ENCODE data around the gene TAF11. TPM values are rescaled to one million over a fixed set of nuclear protein-coding genes. Genes with fewer than 3 reads are reported as not detected.

The TAF11 gene
- total RNA-seq, 1 donor from 2014 or later: 40.7 TPM

DNA sequence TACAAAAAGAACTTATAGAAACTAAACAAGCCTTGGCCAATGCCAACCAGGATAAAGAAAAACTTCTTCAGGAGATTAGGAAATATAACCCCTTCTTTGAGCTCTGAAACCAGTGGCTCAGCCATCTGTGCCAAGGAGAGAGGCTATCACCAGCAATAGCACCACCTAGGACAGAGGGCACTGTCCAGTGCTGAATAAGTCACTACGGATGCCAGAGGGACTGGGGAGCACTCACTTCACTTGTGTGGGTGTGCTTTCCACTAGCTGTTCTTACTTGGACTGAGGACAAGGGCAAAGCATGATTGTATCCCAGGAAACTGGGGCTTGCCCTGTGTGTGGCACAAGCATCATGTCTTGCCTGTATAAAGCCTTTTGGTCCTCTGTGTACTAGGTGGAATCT, 15.5 kb downstream of the TAF11 start:
- Mint-ChIP-seq H3K4me1 (ENCODE audit: unreplicated experiment) (no peaks in the 10 kb centered on the region), H3K27ac (no peak overlapping the region), H3K4me3 (no peak overlapping the region), H3K36me3 (peaks cover 13% of the 10 kb centered on the region), H3K27me3 (no peaks in the 10 kb centered on the region), H3K9me3 (no peaks in the 10 kb centered on the region)
- TF ChIP-seq, protein P1, sequence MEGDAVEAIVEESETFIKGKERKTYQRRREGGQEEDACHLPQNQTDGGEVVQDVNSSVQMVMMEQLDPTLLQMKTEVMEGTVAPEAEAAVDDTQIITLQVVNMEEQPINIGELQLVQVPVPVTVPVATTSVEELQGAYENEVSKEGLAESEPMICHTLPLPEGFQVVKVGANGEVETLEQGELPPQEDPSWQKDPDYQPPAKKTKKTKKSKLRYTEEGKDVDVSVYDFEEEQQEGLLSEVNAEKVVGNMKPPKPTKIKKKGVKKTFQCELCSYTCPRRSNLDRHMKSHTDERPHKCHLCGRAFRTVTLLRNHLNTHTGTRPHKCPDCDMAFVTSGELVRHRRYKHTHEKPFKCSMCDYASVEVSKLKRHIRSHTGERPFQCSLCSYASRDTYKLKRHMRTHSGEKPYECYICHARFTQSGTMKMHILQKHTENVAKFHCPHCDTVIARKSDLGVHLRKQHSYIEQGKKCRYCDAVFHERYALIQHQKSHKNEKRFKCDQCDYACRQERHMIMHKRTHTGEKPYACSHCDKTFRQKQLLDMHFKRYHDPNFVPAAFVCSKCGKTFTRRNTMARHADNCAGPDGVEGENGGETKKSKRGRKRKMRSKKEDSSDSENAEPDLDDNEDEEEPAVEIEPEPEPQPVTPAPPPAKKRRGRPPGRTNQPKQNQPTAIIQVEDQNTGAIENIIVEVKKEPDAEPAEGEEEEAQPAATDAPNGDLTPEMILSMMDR (conservative IDR thresholded peaks at IDR 0.05): no peak
- no peak for DNase-seq (ENCODE audit: extremely low spot score, unreplicated experiment)

GRCh38 chr6:34871853-34872252, 16.0 kb downstream of the TAF11 start:
- Mint-ChIP-seq H3K4me3 (no peak overlapping the region), H3K4me1 (ENCODE audit: unreplicated experiment) (no peaks in the 10 kb centered on the region), H3K27ac (no peak overlapping the region), H3K9me3 (no peaks in the 10 kb centered on the region), H3K36me3 (peaks cover 13% of the 10 kb centered on the region), H3K27me3 (no peaks in the 10 kb centered on the region)
- TF ChIP-seq, protein P1 (conservative IDR thresholded peaks at IDR 0.05): no peak
- DNase-seq (ENCODE audit: extremely low spot score, unreplicated experiment): no peak

DNA sequence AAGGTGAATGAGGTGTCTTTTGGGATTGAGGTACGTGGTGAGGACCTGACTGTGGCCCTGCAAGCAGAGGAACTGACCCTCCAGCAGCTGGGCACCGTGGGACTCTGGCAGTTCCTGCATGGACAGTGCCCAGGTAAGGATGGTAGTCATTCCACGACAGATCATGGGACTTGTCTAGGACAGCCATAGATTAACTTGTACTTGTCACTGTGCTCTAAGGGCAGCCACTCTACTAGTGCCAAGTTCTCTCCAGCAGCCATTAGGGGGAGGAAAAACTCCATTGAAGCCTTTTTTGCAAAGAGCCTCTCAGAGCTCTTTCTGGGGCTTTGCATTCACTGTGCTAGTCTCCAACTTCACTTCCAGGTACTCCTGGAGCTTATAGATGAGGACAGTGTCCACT, 20.4 kb downstream of the TAF11 start:
- no peak overlapping the region for H3K27ac Mint-ChIP-seq
- no peaks in the 10 kb centered on the region for H3K9me3 Mint-ChIP-seq
- H3K36me3 Mint-ChIP-seq: peaks cover 14% of the 10 kb centered on the region
- H3K4me1 Mint-ChIP-seq (ENCODE audit: unreplicated experiment): no peaks in the 10 kb centered on the region
- H3K4me3 Mint-ChIP-seq: no peak overlapping the region
- TF ChIP-seq, protein P1 (conservative IDR thresholded peaks at IDR 0.05): no peak
- DNase-seq (ENCODE audit: extremely low spot score, unreplicated experiment): no peak
- no peaks in the 10 kb centered on the region for H3K27me3 Mint-ChIP-seq

DNA sequence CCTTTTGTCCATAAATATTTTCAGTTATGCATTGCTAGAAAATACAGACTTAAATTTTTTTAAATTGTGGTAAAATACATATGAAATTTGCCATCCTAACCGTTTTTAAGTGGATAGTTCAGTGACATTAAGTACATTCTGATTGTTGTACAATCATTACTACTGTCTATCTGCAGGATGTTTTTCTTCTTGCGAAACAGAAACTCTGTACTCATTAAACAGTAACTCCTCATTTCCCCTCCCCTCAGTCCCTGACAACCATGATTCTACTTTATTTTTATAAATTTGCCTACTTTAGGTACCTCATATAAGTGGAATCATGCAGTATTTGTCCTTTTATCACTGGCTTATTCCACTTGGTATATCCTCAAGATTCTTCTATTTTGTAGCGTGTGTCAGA, 21.3 kb downstream of the TAF11 start:
- H3K9me3 Mint-ChIP-seq: no peaks in the 10 kb centered on the region
- H3K27me3 Mint-ChIP-seq: no peaks in the 10 kb centered on the region
- TF ChIP-seq, protein P1 (conservative IDR thresholded peaks at IDR 0.05): no peak
- H3K36me3 Mint-ChIP-seq: peaks cover 14% of the 10 kb centered on the region
- DNase-seq (ENCODE audit: extremely low spot score, unreplicated experiment): no peak
- H3K4me1 Mint-ChIP-seq (ENCODE audit: unreplicated experiment): no peaks in the 10 kb centered on the region
- no peak overlapping the region for H3K4me3 Mint-ChIP-seq
- H3K27ac Mint-ChIP-seq: no peak overlapping the region

DNA sequence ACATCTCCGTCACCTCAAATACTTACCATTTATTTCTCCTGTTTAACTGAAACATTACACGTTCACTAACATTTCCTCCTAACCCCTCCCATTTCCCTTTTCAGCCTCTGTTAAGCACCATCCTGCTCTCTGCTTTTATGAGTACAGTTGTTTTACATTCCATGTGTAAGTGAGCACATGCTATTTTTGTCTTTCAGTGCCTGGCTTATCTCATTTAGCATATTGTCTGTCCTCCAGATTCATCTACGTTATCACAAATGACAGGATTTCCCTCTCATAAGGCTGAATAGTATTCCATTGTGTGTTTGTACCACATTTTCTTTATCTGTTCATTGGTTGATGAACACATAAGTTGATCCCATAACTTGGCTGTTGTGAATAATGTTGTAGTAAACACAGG, 22.7 kb downstream of the TAF11 start:
- Mint-ChIP-seq H3K4me1 (ENCODE audit: unreplicated experiment) (no peaks in the 10 kb centered on the region), H3K4me3 (no peak overlapping the region), H3K9me3 (no peaks in the 10 kb centered on the region), H3K36me3 (peaks cover 8% of the 10 kb centered on the region), H3K27me3 (no peaks in the 10 kb centered on the region), H3K27ac (no peak overlapping the region)
- DNase-seq (ENCODE audit: extremely low spot score, unreplicated experiment): no peak
- TF ChIP-seq, protein P1 (conservative IDR thresholded peaks at IDR 0.05): no peak

DNA sequence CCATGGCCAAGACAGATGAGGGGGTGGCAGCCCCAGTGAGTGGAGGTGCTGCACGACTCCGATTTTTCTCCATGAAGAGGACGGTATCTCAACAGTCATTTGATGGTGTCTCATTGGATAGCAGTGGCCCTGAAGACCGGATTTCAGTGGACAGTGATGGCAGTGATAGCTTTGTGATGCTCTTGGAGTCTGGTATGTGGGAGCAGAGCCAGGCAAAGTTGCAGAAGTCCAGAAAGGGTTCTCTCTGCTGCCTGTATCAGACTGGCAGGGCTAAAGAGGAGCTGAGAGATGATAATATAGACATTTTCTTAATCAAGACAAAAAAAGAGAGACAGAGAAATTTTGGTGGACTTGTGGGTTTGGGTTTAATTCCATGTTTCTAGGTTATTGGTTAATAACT, 23.8 kb downstream of the TAF11 start:
- H3K9me3 Mint-ChIP-seq: no peaks in the 10 kb centered on the region
- TF ChIP-seq, protein P1 (conservative IDR thresholded peaks at IDR 0.05): no peak
- H3K36me3 Mint-ChIP-seq: peaks cover 9% of the 10 kb centered on the region
- H3K4me3 Mint-ChIP-seq: no peak overlapping the region
- no peak for DNase-seq (ENCODE audit: extremely low spot score, unreplicated experiment)
- H3K4me1 Mint-ChIP-seq (ENCODE audit: unreplicated experiment): no peaks in the 10 kb centered on the region
- H3K27me3 Mint-ChIP-seq: no peaks in the 10 kb centered on the region
- no peak overlapping the region for H3K27ac Mint-ChIP-seq

Measured in type B pancreatic cell (in vitro differentiated cells).